Rectal smooth muscle tissue (tissue), 1 donor: ENCODE data around the gene ESYT3.
"Not testable (repeated sequence)": the region's sequence is repeated elsewhere in the genome, so short reads cannot be mapped to it uniquely, and the experiment has no call there.

Source experiments
- H3K27ac ChIP-seq: one replicate; pipeline ENCODE4 v1.7.0; 2013; ENCODE audit warnings: low read depth, low read length, inconsistent platforms
- H3K27me3 ChIP-seq: one replicate; pipeline ENCODE4 v1.7.0; 2013; ENCODE audit warnings: low read length; ENCODE audit not compliant: control insufficient read depth, insufficient read depth
- H3K36me3 ChIP-seq: one replicate; pipeline ENCODE4 v1.7.0; 2013; ENCODE audit warnings: low read length; ENCODE audit not compliant: control insufficient read depth, insufficient read depth
- H3K4me1 ChIP-seq: one replicate; pipeline ENCODE4 v1.7.0; 2013; ENCODE audit warnings: low read length; ENCODE audit not compliant: control insufficient read depth, insufficient read depth
- H3K4me3 ChIP-seq: one replicate; pipeline ENCODE4 v1.7.0; 2013; ENCODE audit warnings: low read length
- H3K9ac ChIP-seq: one replicate; pipeline ENCODE4 v1.7.0; 2013; ENCODE audit warnings: low read length

Gene ESYT3

GRCh38 chr3:138473391-138473790 is 39.0 kb downstream of the ESYT3 start:
- Histone ChIP-seq H3K27me3 (no peaks in the 10 kb centered on the region), H3K4me1 (peaks cover 20% of the 10 kb centered on the region), H3K27ac (no peak overlapping the region), H3K36me3 (no peaks in the 10 kb centered on the region), H3K9ac (no peak overlapping the region), H3K4me3 (no peak overlapping the region)

DNA sequence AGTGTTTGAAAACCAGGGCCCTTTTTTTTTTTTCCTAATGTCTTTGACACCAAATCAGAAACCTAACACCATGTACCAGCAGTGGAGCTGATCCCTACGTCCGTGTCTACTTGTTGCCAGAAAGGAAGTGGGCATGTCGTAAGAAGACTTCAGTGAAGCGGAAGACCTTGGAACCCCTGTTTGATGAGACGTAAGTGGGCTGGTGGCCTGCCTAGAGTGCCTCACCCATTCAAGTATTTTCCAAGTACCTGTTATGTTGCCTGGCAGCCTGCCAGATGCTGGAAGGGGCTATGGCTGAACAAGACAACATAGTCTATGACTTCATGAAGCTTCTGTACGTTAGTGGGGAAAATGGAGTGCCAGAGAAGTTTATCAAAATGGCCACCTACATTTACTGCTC is 39.7 kb downstream of the ESYT3 start:
- Histone ChIP-seq H3K27ac (no peak overlapping the region), H3K4me1 (peaks cover 13% of the 10 kb centered on the region), H3K36me3 (no peaks in the 10 kb centered on the region), H3K4me3 (no peak overlapping the region), H3K9ac (no peak overlapping the region), H3K27me3 (no peaks in the 10 kb centered on the region)

DNA sequence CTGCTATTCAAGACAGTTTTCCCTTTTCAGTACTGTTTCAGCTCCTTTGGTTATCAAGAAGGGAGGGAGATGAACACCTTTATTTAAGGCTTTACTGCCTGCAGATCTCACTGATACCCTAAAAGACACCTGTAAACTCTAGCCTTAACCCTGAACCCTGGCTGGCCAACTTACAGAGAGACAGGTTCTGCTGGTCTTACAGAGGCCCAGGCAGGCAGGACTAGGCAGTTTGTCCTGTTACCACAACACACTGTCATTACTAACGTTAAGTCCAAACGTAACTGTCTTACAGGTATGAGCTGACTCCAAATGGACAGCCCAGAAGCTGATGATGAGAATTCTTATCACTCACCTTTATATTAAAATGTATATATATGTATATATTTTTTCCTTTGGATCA is 42.1 kb downstream of the ESYT3 start:
- Histone ChIP-seq H3K36me3 (no peaks in the 10 kb centered on the region), H3K4me3 (no peak overlapping the region), H3K4me1 (no peaks in the 10 kb centered on the region), H3K27ac (no peak overlapping the region), H3K9ac (no peak overlapping the region), H3K27me3 (no peaks in the 10 kb centered on the region)

- Histone ChIP-seq H3K4me1 (no peaks in the 10 kb centered on the region), H3K27ac (no peak overlapping the region), H3K9ac (no peak overlapping the region), H3K4me3 (no peak overlapping the region), H3K36me3 (no peaks in the 10 kb centered on the region), H3K27me3 (no peaks in the 10 kb centered on the region)
Observed at GRCh38 chr3:138477120-138477519, 42.7 kb downstream of the ESYT3 start.

GRCh38 chr3:138477801-138478200 is 43.4 kb downstream of the ESYT3 start:
- Histone ChIP-seq H3K9ac (no peak overlapping the region), H3K4me3 (no peak overlapping the region), H3K27me3 (no peaks in the 10 kb centered on the region), H3K27ac (no peak overlapping the region), H3K4me1 (no peaks in the 10 kb centered on the region), H3K36me3 (no peaks in the 10 kb centered on the region)

GRCh38 chr3:138479438-138479863 is 45.0 kb downstream of the ESYT3 start:
- no peaks in the 10 kb centered on the region for H3K36me3 ChIP-seq
- H3K4me3 ChIP-seq, result no peak overlapping the region
- no peak overlapping the region for H3K9ac ChIP-seq
- H3K27ac ChIP-seq, result no peak overlapping the region
- H3K27me3 ChIP-seq, result no peaks in the 10 kb centered on the region
- H3K4me1 ChIP-seq, result no peaks in the 10 kb centered on the region

DNA sequence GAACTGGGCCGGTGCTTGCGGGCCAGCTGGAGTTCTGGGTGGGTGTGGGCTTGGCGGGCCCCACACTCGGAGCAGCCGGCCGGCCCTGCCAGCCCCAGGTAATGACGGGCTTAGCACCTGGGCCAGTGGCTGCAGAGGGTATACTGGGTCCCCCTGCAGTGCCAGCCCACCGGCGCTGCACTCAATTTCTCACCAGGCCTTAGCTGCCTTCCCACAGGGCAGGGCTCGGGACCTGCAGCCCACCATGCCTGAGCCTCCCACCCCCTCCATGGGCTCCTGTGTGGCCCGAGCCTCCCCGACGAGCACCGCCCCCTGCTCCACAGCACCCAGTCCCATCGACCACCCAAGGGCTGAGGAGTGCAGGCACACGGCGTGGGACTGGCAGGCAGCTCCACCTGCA is 50.3 kb downstream of the ESYT3 start:
- H3K27ac ChIP-seq, H3K4me1 ChIP-seq, H3K36me3 ChIP-seq, H3K9ac ChIP-seq, H3K4me3 ChIP-seq, H3K27me3 ChIP-seq: not testable (repeated sequence)

- H3K4me1 ChIP-seq, H3K4me3 ChIP-seq, H3K27ac ChIP-seq, H3K36me3 ChIP-seq, H3K9ac ChIP-seq, H3K27me3 ChIP-seq: not testable (repeated sequence)
Observed at GRCh38 chr3:138486580-138486979, 52.2 kb downstream of the ESYT3 start.

DNA sequence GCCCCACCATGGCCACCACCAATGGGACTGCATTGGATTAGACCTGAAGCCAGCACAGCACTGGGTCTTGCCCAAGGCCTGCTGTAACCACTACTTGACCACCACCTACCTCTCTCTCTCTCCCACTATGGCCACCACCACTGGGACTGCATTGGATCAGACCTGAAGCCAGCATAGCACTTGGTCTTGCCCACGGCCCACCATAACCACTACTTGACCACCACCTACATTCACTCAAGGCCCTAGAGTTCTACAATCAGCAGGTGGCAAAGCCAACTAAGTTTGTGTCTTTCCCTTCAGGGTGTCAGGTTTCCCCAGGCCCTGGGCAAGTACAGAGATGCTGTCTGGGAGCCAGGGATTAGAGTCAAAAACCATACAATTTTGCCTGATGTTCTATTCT is 57.6 kb downstream of the ESYT3 start:
- Histone ChIP-seq H3K27me3 (no peaks in the 10 kb centered on the region), H3K4me1 (no peaks in the 10 kb centered on the region), H3K9ac (no peak overlapping the region), H3K36me3 (no peaks in the 10 kb centered on the region), H3K27ac (no peak overlapping the region), H3K4me3 (no peak overlapping the region)

GRCh38 chr3:138492980-138493675 is 58.7 kb downstream of the ESYT3 start:
- H3K4me3 ChIP-seq, result no peak overlapping the region
- H3K36me3 ChIP-seq, result no peaks in the 10 kb centered on the region
- H3K9ac ChIP-seq, result no peak overlapping the region
- H3K27ac ChIP-seq, result no peak overlapping the region
- H3K4me1 ChIP-seq, result no peaks in the 10 kb centered on the region
- no peaks in the 10 kb centered on the region for H3K27me3 ChIP-seq

- Histone ChIP-seq H3K36me3 (no peaks in the 10 kb centered on the region), H3K27me3 (no peaks in the 10 kb centered on the region), H3K4me3 (no peak overlapping the region), H3K9ac (no peak overlapping the region), H3K27ac (no peak overlapping the region), H3K4me1 (no peaks in the 10 kb centered on the region)
Observed at GRCh38 chr3:138493804-138494606, 59.6 kb downstream of the ESYT3 start.

DNA sequence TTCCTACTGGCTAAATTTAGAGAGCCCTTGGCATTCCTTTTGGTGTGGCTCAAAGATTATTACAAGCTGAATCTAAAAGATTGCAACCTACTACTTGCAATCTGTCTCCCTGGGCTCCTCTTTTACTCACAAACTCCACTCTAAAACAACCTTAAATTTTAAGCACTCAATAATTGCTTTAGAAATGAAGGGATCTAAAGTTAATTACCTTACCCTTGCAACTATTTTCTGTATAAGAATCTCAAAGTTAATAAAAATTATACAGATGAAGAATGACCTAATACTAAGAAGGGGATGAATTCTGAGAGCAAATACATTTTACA is 60.2 kb downstream of the ESYT3 start:
- Histone ChIP-seq H3K4me3 (no peak overlapping the region), H3K27ac (no peak overlapping the region), H3K27me3 (no peaks in the 10 kb centered on the region), H3K9ac (no peak overlapping the region), H3K36me3 (no peaks in the 10 kb centered on the region), H3K4me1 (no peaks in the 10 kb centered on the region)

DNA sequence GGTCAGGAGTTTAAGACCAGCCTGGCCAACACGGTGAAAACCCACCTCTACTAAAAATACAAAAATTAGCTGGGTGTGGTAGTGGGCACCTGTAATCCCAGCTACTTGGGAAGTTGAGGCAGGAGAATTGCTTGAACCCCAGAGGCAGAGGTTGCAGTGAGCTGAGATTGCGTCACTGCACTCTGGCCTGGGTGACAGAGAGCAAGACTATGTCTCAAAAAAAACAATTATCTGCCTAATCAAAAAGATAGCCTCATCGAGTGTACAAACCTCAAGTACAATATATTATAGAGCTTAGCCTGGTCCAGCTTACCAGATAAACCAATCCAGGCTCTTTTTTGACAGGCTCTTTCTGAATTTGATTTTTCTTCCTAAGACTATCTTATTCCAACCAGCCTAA is 61.2 kb downstream of the ESYT3 start:
- not testable (repeated sequence) for H3K9ac ChIP-seq, H3K27me3 ChIP-seq, H3K4me3 ChIP-seq, H3K27ac ChIP-seq, H3K36me3 ChIP-seq, H3K4me1 ChIP-seq
